ELF-1 (cell line): ENCODE data around the gene MAP3K12.
"Not testable (repeated sequence)": the region's sequence is repeated elsewhere in the genome, so short reads cannot be mapped to it uniquely, and the experiment has no call there.

Experiments
- DNase-seq: peaks from one replicate; pipeline ENCODE4 v3.0.0-alpha.2; 2016; ENCODE audit warnings: low read depth, low spot score

The MAP3K12 gene

DNA sequence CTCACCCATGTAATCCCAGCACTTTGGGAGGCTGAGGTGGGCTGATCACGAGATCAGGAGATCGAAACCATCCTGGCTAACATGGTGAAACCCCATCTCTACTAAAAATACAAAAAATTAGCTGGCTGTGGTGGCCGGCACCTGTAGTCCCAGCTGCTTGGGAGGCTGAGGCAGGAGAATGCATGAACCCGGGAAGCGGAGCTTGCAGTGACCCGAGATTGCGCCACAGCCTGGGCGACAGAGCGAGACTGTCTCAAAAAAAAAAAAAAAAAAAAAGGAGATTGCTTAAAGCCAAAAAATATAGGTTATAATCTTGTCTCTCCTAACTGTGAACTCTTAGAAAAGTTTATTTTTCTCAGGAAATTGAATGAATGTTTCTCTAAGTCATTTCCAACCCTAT lies 63.9 kb downstream of the MAP3K12 start:
- DNase-seq: not testable (repeated sequence)

DNA sequence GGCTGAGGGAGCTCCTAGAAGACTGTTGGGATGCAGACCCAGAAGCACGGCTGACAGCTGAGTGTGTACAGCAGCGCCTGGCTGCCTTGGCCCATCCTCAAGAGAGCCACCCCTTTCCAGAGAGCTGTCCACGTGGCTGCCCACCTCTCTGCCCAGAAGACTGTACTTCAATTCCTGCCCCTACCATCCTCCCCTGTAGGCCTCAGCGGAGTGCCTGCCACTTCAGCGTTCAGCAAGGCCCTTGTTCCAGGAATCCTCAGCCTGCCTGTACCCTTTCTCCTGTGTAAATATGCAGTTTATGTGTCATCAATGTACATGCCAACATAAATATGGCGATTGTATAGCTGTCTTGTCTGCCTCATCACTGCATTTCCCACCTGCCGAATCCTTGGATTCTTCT lies 68.1 kb downstream of the MAP3K12 start:
- DNase-seq: no peak

DNA sequence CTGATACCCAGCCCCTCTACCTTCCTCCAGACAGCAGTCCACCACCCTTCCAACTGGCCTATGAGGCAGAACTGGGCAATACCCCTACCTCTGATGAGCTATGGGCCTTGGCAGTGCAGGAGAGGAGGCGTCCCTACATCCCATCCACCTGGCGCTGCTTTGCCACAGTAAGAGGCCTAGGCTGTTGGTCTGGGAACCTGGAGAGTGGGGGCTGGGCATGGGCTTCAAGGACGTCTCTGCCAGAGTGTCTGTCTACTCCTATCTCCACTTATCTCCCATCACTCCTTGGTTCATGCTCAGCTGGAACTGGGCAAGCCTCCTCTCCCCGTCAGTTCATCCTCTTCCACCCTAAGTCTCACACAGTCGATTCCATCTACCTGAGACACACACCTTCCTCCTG lies 69.1 kb downstream of the MAP3K12 start:
- no peak for DNase-seq
